Left ventricle myocardium inferior (tissue), 1 donor: ENCODE measurements around the gene ADORA3. TPM values are rescaled to one million over a fixed set of nuclear protein-coding genes. Genes with fewer than 3 reads are reported as not detected.
A peak's percentile ranks its signal among the peaks of the same experiment; 100 is the strongest.

ENCODE experiments used
- DNase-seq: peaks from one replicate; pipeline ENCODE4 v3.0.0-alpha.2; 2020
- H3K27ac ChIP-seq: fragments of 200-600 bp; replicated peaks from 2 replicates; pipeline ENCODE4 v1.8.0; 2021
- H3K27me3 ChIP-seq: fragments of 200-600 bp; 2 replicates; pipeline ENCODE4 v1.8.0; 2021; ENCODE audit warnings: low read depth
- H3K36me3 ChIP-seq: fragments of 200-600 bp; 2 replicates; pipeline ENCODE4 v1.8.0; 2021
- H3K4me1 ChIP-seq: fragments of 200-600 bp; 2 replicates; pipeline ENCODE4 v1.8.0; 2021
- H3K4me3 ChIP-seq: fragments of 200-600 bp; 2 replicates; pipeline ENCODE4 v1.8.0; 2021; ENCODE audit warnings: mild to moderate bottlenecking, moderate library complexity
- H3K9me3 ChIP-seq: fragments of 200-600 bp; replicated peaks from 2 replicates; pipeline ENCODE4 v1.8.0; 2021
- CTCF ChIP-seq: fragments of 200-600 bp; IDR thresholded peaks from 2 replicates; pipeline ENCODE4 v1.8.0; 2021; ENCODE audit warnings: antibody characterized with exemption, mild to moderate bottlenecking, borderline replicate concordance
- intact Hi-C: fragments of 100-400 bp; cut with micrococcal nuclease; formaldehyde crosslinking; loops from one replicate; pipeline ENCODE4 v1.11.0; 2022
- total RNA-seq: library from RNA; stranded (reverse); fragmentation: NEBNext Ultra II Directional; extraction: Animal tissue kit (Norgen Biotek cat#: 25700); gene quantifications from one replicate; pipeline ENCODE4 v1.2.1, GENCODE V29; 2021
- donor health status: DM: no; HTN: yes; CAD: no; lungs with severe emphysema.

Gene ADORA3
- total RNA-seq, 1 donor from 2014 or later: 3.1 TPM

GRCh38 chr1:111505641-111506119 lies 2.2 kb upstream of the ADORA3 start:
- no peak overlapping the region for H3K4me3 ChIP-seq
- TF ChIP-seq CTCF: no peak
- no peaks in the 10 kb centered on the region for H3K36me3 ChIP-seq
- DNase-seq: no peak
- peak overlapping the region; percentile 92 for H3K27ac ChIP-seq
- peaks cover 42% of the 10 kb centered on the region for H3K4me1 ChIP-seq
- no peaks in the 10 kb centered on the region for H3K27me3 ChIP-seq
- no peaks in the 10 kb centered on the region for H3K9me3 ChIP-seq
- intact Hi-C loops: no loop called here

- H3K27me3 ChIP-seq: no peaks in the 10 kb centered on the region
- H3K4me1 ChIP-seq: peaks cover 27% of the 10 kb centered on the region
- DNase-seq: no peak
- TF ChIP-seq CTCF: no peak
- intact Hi-C loops: no loop called here
- peak overlapping the region; percentile 38 for H3K27ac ChIP-seq
- no peaks in the 10 kb centered on the region for H3K36me3 ChIP-seq
- H3K4me3 ChIP-seq: no peak overlapping the region
- no peaks in the 10 kb centered on the region for H3K9me3 ChIP-seq
Observed at GRCh38 chr1:111504097-111504496, 664 bp upstream of the ADORA3 start.

- H3K4me3 ChIP-seq: peak overlapping the region; percentile 3
- intact Hi-C loops: no loop called here
- no peaks in the 10 kb centered on the region for H3K27me3 ChIP-seq
- TF ChIP-seq CTCF: no peak
- no peaks in the 10 kb centered on the region for H3K36me3 ChIP-seq
- peaks cover 5% of the 10 kb centered on the region for H3K4me1 ChIP-seq
- H3K27ac ChIP-seq: no peak overlapping the region
- peaks cover 2% of the 10 kb centered on the region for H3K9me3 ChIP-seq
- no peak for DNase-seq
Observed at GRCh38 chr1:111501645-111502044, 1.8 kb downstream of the ADORA3 start.

- no peak for DNase-seq
- intact Hi-C loops: no loop called here
Observed at GRCh38 chr1:111499026-111499785, 4.2 kb downstream of the ADORA3 start.

GRCh38 chr1:111497592-111497991 lies 5.8 kb downstream of the ADORA3 start:
- intact Hi-C loops: no loop called here
- no peak for DNase-seq
- no peaks in the 10 kb centered on the region for H3K27me3 ChIP-seq

More at GRCh38 chr1:111499026-111499785, 4.2 kb downstream of the ADORA3 start:
- Histone ChIP-seq H3K4me3 (no peak overlapping the region), H3K36me3 (no peaks in the 10 kb centered on the region), H3K27me3 (no peaks in the 10 kb centered on the region), H3K27ac (no peak overlapping the region), H3K4me1 (peaks cover 5% of the 10 kb centered on the region), H3K9me3 (peaks cover 7% of the 10 kb centered on the region)
- TF ChIP-seq CTCF: no peak

More at GRCh38 chr1:111497592-111497991, 5.8 kb downstream of the ADORA3 start:
- Histone ChIP-seq H3K9me3 (peaks cover 7% of the 10 kb centered on the region), H3K27ac (no peak overlapping the region), H3K4me3 (no peak overlapping the region), H3K4me1 (no peaks in the 10 kb centered on the region), H3K36me3 (no peaks in the 10 kb centered on the region)
- TF ChIP-seq CTCF: no peak
